HepG2 (cell line): Measurements from ENCODE around the gene SLA2. TPM values are rescaled to one million over a fixed set of nuclear protein-coding genes. Genes with fewer than 3 reads are reported as not detected.

ENCODE experiments used
- ATAD3A ChIP-seq: sonication (generic); formaldehyde crosslinking; IDR thresholded peaks from 2 replicates; pipeline ENCODE4 v1.4.0; 2020; ENCODE audit warnings: missing genetic modification reagents
- DMAP1 ChIP-seq: IDR thresholded peaks from 2 replicates; pipeline ENCODE4 v1.6.1; 2016
- ELF3 ChIP-seq: IDR thresholded peaks from 2 replicates; pipeline ENCODE4 v1.6.1; 2016; ENCODE audit warnings: missing genetic modification reagents, missing compliant biosample characterization
- FOSL2 ChIP-seq: sonication (generic); formaldehyde crosslinking; IDR thresholded peaks from 2 replicates; pipeline ENCODE4 v1.4.0; 2020; ENCODE audit warnings: missing genetic modification reagents
- HHEX ChIP-seq: IDR thresholded peaks from 2 replicates; pipeline ENCODE4 v1.6.1; 2016; ENCODE audit warnings: control low read depth
- HMG20A ChIP-seq: IDR thresholded peaks from 2 replicates; pipeline ENCODE4 v1.6.1; 2016; ENCODE audit warnings: borderline replicate concordance
- IRX3 ChIP-seq: sonication (generic); formaldehyde crosslinking; IDR thresholded peaks from 2 replicates; pipeline ENCODE4 v1.8.1; 2023; ENCODE audit warnings: mild to moderate bottlenecking, low read depth, missing genetic modification reagents, borderline replicate concordance
- KLF9 ChIP-seq: IDR thresholded peaks from 2 replicates; pipeline ENCODE4 v1.6.1; 2016; ENCODE audit warnings: low read depth
- MIER3 ChIP-seq: IDR thresholded peaks from 2 replicates; pipeline ENCODE4 v1.6.1; 2016; ENCODE audit warnings: missing compliant biosample characterization, borderline replicate concordance
- MXD1 ChIP-seq: sonication (generic); formaldehyde crosslinking; IDR thresholded peaks from 2 replicates; pipeline ENCODE4 v1.4.0; 2020; ENCODE audit warnings: mild to moderate bottlenecking, missing genetic modification reagents
- SAFB2 ChIP-seq: sonication (generic); formaldehyde crosslinking; IDR thresholded peaks from 2 replicates; pipeline ENCODE4 v1.5.1; 2020; ENCODE audit warnings: missing genetic modification reagents, low read depth, mild to moderate bottlenecking, borderline replicate concordance
- SALL2 ChIP-seq: sonication (generic); formaldehyde crosslinking; IDR thresholded peaks from 2 replicates; pipeline ENCODE4 v1.8.1; 2023; ENCODE audit warnings: mild to moderate bottlenecking, missing genetic modification reagents, inconsistent platforms
- SMAD3 ChIP-seq: sonication (generic); formaldehyde crosslinking; IDR thresholded peaks from 2 replicates; pipeline ENCODE4 v1.4.0; 2020; ENCODE audit warnings: missing genetic modification reagents
- TARDBP ChIP-seq: sonication (generic); formaldehyde crosslinking; IDR thresholded peaks from 2 replicates; pipeline ENCODE4 v1.8.0; 2022; ENCODE audit warnings: mild to moderate bottlenecking, missing genetic modification reagents
- ZKSCAN8 ChIP-seq: IDR thresholded peaks from 2 replicates; pipeline ENCODE4 v1.6.1; 2016; ENCODE audit warnings: borderline replicate concordance, missing genetic modification reagents, missing compliant biosample characterization
- ZNF333 ChIP-seq: sonication (generic); formaldehyde crosslinking; IDR thresholded peaks from 2 replicates; pipeline ENCODE4 v1.4.0; 2020; ENCODE audit warnings: mild to moderate bottlenecking, missing genetic modification reagents, borderline replicate concordance
- ZNF432 ChIP-seq: sonication (generic); formaldehyde crosslinking; IDR thresholded peaks from 2 replicates; pipeline ENCODE4 v1.5.0; 2020; ENCODE audit warnings: missing genetic modification reagents, mild to moderate bottlenecking, borderline replicate concordance
- ZNF44 ChIP-seq: sonication (generic); formaldehyde crosslinking; IDR thresholded peaks from 2 replicates; pipeline ENCODE4 v1.5.1; 2020; ENCODE audit warnings: mild to moderate bottlenecking, missing genetic modification reagents
- ZNF512B ChIP-seq: sonication (generic); formaldehyde crosslinking; IDR thresholded peaks from 2 replicates; pipeline ENCODE4 v1.5.1; 2020; ENCODE audit warnings: missing genetic modification reagents, mild to moderate bottlenecking, borderline replicate concordance
- ZNF543 ChIP-seq: sonication (generic); formaldehyde crosslinking; IDR thresholded peaks from 2 replicates; pipeline ENCODE4 v1.4.0; 2020; ENCODE audit warnings: mild to moderate bottlenecking, missing genetic modification reagents
- ZNF615 ChIP-seq: sonication (generic); formaldehyde crosslinking; IDR thresholded peaks from 2 replicates; pipeline ENCODE4 v1.5.0; 2020; ENCODE audit warnings: mild to moderate bottlenecking, missing genetic modification reagents, borderline replicate concordance
- ZNF746 ChIP-seq: sonication (generic); formaldehyde crosslinking; IDR thresholded peaks from 2 replicates; pipeline ENCODE4 v1.8.0; 2022; ENCODE audit warnings: mild to moderate bottlenecking, missing genetic modification reagents
- ZNF83 ChIP-seq: sonication (generic); formaldehyde crosslinking; IDR thresholded peaks from 2 replicates; pipeline ENCODE4 v1.4.0; 2020; ENCODE audit warnings: missing genetic modification reagents, mild to moderate bottlenecking, borderline replicate concordance
- ZNF850 ChIP-seq: sonication (generic); formaldehyde crosslinking; conservative IDR thresholded peaks from 2 replicates; pipeline ENCODE4 v1.9.0; 2021; ENCODE audit warnings: mild to moderate bottlenecking, missing genetic modification reagents
- polyA plus RNA-seq, 8 experiments: library from polyadenylated mRNA; depleted of rRNA in 3 of 8; stranded (reverse) in 7 of 8; unstranded in 1 of 8; fragments of >200 nt; fragmentation: Illumina TruSeq in 4 of 8; extraction: Trizol in 4 of 8; gene quantifications; 2 replicates each; pipeline versions ENCODE4 v1.2.1 to v1.2.3, GENCODE V29; 2011 to 2016; ENCODE audit warnings: low read depth in 4 of 8, missing spikeins in 1 of 8, mixed read lengths in 1 of 8; ENCODE audit not compliant: insufficient read depth in 1 of 8
- total RNA-seq, 5 experiments: library from RNA; depleted of rRNA; stranded (reverse); fragments of >200 nt; fragmentation: Illumina TruSeq; extraction: Trizol; gene quantifications; 2 replicates each; pipeline ENCODE4 v1.2.3, GENCODE V29; 2016; ENCODE audit warnings: low read depth in 1 of 5
- TF ChIP-seq, protein P1 (sequence below): sonication (generic); formaldehyde crosslinking; IDR thresholded peaks from 2 replicates; pipeline ENCODE4 v1.4.0; 2020; ENCODE audit warnings: mild to moderate bottlenecking, missing genetic modification reagents
- TF ChIP-seq, protein P2 (sequence below), 2 experiments: fragments of 450-650 bp in 1 of 2; sonication (generic) in 1 of 2; formaldehyde crosslinking; IDR thresholded peaks; 2 replicates each; pipeline versions ENCODE4 v1.5.0 to v1.8.0; 2020 to 2022; ENCODE audit warnings: mild to moderate bottlenecking in 1 of 2, missing genetic modification reagents in 1 of 2

Gene SLA2
- total and polyA plus RNA-seq, 2 of the 13 experiments (the other 11 are each of a cell fraction or from before 2014, with no cell fraction given): 1.6 to 3.6 TPM

DNA sequence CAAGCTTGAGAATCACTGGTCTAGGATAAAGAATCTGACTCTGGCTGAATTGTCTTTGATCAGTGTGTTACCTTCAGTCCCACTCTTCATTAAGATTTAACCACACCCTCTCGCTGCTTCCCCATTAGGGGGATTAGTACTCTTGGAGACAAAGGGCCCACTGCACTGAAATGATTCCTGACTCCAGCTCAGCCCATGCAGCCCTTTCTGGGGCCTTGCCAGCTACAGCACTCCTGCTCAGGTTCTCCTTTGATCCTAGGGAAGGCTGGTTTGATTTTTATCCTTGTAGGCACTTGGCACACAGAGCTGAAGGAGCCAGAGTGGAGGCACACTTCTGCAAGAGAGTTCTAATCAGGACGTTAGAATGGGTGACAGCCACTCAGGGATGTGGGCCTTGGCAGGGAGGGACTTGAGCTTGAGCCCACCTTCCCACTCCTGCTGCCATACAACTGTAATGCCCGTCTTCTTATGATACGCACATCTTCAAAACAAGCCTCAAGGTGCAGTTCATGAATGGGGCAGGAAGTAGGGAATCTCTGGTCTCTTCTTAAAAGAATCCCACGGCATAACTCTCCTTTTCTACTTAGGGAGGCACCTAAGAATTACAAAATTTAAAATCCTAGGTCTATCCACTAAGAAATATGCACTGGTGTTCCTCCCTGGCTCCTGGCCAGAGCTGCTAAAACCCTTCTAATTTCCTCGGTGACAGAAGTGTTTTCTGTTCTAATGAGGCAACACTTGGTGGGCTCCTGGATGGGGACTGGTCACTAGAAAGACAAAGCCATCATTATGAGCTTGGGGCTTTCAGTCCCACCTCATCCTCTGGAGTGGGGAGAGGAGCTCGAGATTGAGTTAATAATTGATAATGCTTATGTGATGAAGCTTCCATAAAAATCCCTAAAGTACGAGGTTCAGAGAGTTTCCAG lies 1.5 kb upstream of the SLA2 start (continued):
- TF ChIP-seq SALL2 (CRISPR knock-in tag): no peak
- TF ChIP-seq SMAD3 (CRISPR knock-in tag): no peak
- TF ChIP-seq ZKSCAN8 (CRISPR knock-in tag): no peak
- TF ChIP-seq, protein P1, sequence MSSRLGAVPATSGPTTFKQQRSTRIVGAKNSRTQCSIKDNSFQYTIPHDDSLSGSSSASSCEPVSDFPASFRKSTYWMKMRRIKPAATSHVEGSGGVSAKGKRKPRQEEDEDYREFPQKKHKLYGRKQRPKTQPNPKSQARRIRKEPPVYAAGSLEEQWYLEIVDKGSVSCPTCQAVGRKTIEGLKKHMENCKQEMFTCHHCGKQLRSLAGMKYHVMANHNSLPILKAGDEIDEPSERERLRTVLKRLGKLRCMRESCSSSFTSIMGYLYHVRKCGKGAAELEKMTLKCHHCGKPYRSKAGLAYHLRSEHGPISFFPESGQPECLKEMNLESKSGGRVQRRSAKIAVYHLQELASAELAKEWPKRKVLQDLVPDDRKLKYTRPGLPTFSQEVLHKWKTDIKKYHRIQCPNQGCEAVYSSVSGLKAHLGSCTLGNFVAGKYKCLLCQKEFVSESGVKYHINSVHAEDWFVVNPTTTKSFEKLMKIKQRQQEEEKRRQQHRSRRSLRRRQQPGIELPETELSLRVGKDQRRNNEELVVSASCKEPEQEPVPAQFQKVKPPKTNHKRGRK (CRISPR knock-in tag): no peak
- no peak for TF ChIP-seq ZNF850 (CRISPR knock-in tag)
- no peak for TF ChIP-seq ZNF746 (CRISPR knock-in tag)
- TF ChIP-seq FOSL2 (CRISPR knock-in tag): no peak
- no peak for TF ChIP-seq ZNF512B (CRISPR knock-in tag)
- no peak for TF ChIP-seq HHEX (CRISPR knock-in tag)
- no peak; the same call in 1 of the 2 replicates for TF ChIP-seq DMAP1
- no peak for TF ChIP-seq MIER3 (CRISPR knock-in tag)
- no peak for TF ChIP-seq ZNF543 (CRISPR knock-in tag)
- no peak for TF ChIP-seq ZNF615 (CRISPR knock-in tag)
- peak; percentile 62 for TF ChIP-seq TARDBP
- no peak for TF ChIP-seq ZNF333 (CRISPR knock-in tag)
- no peak for TF ChIP-seq IRX3
- TF ChIP-seq MXD1: no peak
- no peak for TF ChIP-seq ATAD3A
- TF ChIP-seq KLF9: no peak
- no peak for TF ChIP-seq ZNF432 (CRISPR knock-in tag)
- no peak for TF ChIP-seq SAFB2 (CRISPR knock-in tag)
- TF ChIP-seq ZNF44 (CRISPR knock-in tag): no peak
- peak; percentile 17; the same call in 1 of the 2 replicates for TF ChIP-seq ELF3 (CRISPR knock-in tag)
- no peak for TF ChIP-seq HMG20A (CRISPR knock-in tag)
- TF ChIP-seq, protein P2, sequence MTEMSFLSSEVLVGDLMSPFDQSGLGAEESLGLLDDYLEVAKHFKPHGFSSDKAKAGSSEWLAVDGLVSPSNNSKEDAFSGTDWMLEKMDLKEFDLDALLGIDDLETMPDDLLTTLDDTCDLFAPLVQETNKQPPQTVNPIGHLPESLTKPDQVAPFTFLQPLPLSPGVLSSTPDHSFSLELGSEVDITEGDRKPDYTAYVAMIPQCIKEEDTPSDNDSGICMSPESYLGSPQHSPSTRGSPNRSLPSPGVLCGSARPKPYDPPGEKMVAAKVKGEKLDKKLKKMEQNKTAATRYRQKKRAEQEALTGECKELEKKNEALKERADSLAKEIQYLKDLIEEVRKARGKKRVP (CRISPR knock-in tag; IDR thresholded peaks at IDR 0.05): no peak
- no peak for TF ChIP-seq ZNF83
